HPDE6-E6E7 (cell line): ENCODE measurements around the gene JHY.

ENCODE experiments used
- DNase-seq: peaks from one replicate; pipeline ENCODE4 v3.0.0; 2011; ENCODE audit warnings: missing footprints; ENCODE audit errors: extremely low spot score

JHY gene

GRCh38 chr11:122951211-122951610 lies 68.7 kb downstream of the JHY start:
- DNase-seq: no peak

GRCh38 chr11:122954455-122954854 lies 71.9 kb downstream of the JHY start:
- DNase-seq: no peak

DNA sequence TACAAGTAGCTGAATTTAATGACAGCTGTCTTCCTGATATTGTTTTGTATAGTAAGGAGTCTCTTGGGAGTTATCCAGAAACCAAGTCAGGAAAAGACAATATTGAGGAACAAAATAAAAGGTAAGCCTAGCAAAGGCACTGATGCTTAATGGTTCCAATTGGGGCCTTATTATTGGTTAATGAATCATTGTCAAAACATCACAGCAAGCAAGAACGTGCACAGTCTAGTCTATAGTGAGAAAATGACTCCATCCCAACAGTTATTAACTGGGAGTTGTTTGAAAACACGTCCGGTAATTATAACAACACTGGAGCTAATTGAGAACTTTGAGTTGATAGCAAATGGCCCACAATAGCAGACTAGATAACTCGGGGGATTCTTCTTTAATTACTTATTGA lies 81.4 kb downstream of the JHY start:
- DNase-seq: no peak

DNA sequence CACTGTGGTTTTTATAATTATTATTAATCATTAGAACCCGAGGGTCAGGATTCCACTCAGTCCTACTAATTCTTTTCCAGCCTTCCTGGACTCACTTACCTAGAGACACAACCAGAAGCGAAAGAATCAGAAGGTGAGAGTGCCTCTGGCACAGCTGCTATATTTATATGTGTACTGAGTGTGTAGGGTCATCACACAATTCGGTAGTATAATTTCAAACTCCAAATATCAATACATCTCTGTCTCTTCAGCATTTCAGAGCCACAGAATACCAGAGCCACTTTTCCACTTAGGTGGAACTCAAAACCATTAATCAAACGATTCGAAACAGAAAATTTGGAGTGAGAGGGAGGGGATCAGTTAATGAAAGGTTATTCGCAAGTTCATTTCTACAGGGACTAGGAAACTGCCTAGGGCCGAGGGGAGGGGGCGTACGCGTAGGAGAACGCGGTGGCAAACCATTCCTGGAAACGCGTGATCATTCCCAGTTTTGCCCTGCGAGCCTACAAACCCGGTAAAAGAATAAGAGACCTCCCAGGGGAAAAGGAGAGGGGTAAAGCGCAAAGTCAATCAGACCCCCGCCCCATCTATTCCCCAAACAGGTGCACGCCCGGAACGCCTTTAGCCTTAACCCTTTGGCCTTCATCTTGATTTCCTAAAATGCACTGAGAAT lies 93.6 kb downstream of the JHY start:
- no peak for DNase-seq

DNA sequence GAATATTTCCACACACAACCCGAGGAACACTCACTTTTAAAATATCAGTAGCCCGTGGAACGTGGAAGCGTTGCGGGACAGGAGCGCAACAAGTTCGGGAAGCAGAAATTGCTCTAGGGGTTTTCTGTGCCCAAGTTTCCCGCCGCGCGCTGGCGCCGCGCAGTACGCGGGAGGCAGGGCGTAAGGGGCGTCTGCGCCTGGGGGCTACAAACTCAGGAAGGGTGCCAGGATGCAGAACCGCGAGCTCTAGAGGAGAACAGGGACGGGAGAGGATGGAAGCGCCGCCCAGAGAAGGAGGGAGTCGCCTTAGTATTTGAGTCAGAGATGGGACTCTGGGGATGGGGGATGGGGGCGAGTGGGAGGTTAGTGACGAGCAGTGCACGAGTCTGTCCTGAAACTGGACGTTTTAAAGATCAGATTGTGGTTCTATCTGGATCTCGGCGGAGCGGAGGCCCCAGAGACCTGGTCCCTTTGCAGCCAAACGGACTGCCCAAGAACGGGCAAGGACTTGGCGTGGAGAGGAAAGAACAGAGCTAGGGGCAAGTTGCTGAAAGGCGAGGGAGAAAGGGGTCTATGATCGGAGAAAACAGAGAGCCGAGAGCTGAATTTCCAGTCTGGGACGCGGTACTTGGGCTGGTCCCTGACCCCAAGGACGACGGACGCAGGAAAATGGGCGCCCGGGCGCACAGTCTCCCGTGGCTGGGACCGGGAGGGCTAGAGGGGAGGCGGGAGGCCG lies 94.3 kb downstream of the JHY start:
- DNase-seq: no peak

DNA sequence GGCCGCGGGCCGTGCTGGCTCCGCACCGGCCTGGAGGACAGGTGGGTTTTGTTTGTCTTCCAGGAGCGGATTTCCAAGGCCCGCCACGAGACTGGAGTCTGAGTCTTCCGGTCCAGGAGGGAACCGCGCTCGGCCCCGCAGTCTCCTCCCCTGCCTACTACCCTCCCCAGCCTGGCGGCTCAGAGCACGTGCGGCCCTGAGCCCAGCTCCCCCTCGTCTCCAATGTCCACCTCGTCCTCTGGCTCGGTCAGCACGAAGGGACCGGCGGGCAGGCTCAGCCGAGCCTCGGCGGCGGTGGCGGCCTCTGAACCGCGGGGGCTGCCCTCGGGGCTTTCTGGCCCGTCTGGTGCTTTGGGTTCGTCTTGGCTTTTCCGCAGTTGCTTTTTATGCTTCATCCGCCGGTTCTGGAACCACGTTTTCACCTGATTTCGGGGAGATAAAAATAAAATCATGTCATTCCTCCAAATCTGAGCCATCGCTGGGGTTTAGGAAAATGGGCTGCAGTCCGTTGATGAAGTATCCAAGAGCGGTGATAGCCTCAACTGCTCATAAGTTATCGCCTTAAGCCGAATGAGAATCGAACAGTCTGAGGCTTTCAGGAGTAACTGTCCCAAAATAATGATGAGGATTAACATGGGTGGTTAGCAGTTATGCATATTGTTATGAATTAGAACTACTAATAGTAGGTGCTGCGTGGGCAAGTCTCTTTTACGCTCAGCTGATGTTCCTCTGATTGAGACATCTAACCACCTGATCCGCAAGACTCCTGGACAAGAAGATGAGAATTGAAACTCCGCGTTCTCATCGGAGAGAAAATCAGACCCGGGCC lies 95.1 kb downstream of the JHY start:
- no peak for DNase-seq

DNA sequence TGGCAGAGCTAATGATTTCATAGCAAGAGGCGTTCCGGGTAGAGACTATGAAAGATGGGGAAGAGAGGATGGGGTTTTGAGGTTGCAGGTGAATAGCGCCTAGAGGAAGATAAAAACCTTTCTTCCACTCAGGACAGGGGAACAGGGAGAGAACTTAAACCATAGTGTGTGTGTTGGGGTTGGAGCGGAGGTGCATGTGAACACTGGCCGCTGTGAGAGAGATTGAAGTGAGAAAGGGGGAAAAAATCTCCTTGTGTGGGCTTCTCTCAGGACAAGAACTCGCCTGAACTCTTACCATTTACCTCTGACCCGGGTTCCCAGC lies 95.7 kb downstream of the JHY start:
- DNase-seq: no peak

- DNase-seq: no peak
Observed at GRCh38 chr11:122979103-122979814, 96.7 kb downstream of the JHY start.

DNA sequence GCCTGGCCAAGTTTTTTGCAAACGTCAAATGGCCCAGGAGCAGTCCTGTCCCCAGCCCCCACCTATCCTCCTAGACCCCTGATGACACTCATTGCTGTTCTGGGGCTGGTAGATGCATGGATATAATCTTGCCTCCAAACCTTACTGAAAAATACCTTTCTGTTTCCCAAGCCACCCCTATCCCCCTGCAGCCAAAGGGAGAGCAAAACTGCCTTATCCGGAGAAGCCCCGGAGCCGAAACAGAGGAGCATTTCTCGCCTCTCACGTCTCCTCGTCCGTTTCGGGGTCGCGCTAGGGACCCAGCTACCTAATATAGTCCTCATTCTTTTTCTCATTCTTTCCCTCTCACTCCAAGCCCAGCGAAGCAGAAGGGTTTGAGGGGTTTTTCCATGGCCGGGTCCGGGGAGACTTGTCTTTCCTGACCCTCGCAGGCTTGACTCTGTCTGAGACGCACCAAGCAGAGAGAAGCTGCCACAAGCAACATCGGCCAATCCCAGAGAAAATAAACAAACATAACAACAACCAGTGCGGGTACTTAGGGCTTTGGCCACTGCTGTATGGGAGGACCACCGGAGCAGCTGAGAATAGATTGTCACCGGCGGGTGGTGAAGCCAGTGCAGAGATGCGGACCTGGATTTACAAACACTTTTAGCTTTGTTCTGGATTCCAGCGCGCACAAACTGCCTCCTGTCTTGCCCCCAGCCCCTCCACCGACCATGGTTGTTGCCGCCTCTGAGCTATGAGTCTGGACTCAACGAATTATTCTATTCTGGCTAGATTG lies 97.4 kb downstream of the JHY start:
- DNase-seq: no peak

DNA sequence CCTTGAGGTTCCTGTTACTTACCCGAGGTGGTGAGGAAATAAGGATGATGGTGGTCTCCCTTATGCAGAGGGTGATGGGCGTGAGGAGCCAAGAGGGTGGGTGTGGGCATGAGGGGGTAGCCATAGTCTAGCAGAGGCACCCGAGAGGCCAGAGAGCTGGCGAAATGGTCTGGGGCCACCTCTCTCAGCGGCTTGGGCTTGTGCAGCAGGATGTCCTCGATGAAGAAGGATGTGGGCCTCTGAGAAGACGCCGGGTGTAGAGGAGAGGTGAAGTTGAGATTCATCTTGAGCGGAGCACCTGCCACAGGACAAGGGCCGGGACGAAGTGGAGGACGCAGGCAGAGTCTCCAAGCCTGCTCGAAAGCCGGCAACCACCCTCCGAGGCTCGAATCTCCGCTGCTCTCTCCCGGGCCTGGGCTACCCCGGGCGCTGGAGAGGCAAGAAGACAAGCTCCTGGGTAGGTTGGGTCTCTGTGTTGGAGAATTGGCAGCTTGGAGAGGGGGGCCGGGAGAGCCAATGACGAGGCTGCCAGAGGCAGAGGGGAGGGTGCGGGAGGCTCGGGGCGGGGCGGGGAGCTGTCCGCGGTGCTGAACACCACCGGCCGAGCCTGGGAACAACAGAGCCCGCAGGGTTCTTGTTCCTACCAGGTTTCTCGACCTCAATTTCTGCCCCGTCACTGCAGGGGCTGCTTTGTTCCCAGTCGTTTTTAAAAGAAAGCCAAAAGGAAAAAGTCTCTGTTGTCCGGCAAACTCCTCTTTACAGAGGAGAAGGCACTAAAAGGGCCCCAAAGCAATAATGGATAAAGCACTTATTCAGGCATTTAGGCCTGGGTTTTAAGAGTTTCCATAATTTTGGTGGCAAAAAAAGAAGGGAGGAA lies 99.1 kb downstream of the JHY start, which contains the start of gene BSX:
BSX (minus strand) TSS at position 447 of the 877 bp plus-strand sequence; CDS start at position 284, 163 bp downstream.
- DNase-seq: peak; percentile 59

DNA sequence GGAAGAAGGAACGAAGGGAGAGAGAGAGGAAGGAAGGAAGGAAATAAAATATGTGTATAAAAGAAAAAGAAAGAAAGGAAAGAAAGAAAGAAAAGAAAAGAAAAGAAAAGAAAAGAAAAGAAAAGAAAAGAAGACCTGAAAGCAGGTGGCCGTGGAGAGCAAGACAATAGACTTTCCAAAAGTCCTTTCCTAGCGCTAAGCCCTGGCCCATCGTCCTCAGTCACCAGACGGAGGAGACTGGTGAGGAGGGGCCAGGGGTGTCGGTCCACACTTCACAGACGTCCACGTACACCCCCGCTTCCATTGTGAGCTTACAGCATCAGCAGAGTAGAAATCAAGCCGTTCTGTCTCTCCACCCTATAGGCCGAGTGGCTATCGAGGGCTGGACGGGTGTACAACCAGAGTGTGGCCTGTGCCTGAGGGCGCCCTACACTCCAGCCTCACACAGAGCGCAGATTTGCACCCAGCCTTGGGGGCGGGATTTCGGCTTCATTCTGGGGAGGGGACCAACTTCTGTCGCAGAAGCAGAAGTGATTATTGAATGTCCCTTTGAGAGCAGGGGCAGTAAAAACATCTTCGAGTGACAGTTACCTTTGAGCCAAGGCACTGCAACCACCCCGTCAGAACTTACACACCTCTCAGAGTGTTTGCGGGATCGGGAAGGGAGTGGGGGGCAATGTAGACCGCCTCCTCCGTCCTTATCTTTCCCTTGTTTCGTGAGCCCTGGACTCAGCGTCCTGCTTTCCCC lies 101.1 kb downstream of the JHY start:
- no peak for DNase-seq

DNA sequence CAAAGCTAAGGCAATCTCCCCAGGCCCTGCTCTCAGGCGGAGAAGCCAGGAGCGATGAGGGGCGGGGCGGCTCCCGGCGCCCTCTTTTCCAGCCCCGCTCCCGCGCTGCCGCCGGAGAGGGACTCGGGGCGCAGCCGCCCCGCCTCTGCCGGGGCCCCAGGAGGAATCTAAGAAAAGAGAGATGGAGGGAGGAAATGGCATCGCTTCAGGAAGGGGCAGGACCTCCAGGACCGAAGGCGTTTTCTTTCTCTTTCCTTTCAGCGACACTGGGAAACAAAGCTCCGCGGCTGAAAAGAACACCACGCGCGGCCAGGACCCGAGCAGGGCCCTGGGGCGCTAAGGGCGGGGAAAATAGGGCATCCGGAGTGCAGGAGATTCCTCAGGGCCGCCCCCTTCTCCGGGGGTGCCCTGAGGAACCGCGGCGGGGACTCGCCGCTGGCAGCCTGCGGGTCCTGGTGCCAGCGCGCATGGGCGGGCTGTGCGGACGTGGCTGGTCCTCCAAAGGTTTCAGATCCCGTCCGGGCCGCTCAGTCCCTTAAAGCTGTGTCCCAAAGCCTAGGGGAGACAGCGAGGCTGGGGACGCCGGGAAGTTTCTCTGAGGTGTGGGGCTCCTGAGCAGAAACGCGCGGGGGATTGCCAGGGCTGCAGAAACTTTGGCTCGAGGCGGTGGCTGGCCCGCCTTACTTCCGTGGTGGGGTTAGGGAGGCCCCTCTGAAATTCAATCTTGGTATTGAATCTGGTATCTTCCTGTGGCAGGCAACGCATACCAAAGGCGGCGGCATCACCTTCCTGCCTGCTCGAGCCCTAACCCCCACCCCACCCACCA lies 101.8 kb downstream of the JHY start:
- no peak for DNase-seq

DNA sequence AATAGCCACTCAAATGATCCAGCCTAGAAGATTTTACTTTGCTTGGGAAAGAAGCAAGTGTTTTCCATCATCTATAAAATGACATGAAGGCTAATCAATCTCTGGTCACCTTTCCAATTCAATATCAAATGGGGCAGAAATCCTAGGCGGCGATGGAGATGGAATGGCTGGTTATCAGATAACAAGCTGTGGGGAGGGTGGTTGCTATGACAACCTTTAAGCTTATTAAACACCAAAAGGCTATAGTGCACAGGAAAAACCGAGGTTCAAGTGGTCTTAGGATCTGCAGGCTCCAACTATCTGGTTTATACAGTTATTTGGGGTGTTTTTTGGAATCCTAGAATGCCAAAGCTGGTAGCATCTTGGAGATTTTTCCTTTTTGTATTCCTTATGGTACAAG lies 113.0 kb downstream of the JHY start:
- no peak for DNase-seq

GRCh38 chr11:122998727-122999366 lies 116.3 kb downstream of the JHY start:
- no peak for DNase-seq

DNA sequence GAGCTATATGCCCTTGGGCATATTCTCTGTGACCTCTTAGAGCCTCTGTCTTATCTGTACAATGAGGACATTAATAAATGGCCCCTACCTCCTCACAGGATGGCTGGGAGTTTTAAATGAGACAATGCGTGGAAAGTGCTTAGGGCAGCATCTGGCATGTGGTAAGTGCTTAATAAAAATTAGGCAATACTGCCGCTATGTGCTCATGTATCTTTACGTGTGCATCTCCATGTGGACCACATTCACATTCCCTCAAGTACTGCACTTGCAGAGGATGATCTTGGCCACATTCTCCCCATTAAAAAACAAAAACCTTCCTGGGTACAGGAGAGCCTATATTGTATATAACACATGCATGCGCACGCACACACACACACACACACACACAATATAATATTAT lies 118.2 kb downstream of the JHY start:
- no peak for DNase-seq

DNA sequence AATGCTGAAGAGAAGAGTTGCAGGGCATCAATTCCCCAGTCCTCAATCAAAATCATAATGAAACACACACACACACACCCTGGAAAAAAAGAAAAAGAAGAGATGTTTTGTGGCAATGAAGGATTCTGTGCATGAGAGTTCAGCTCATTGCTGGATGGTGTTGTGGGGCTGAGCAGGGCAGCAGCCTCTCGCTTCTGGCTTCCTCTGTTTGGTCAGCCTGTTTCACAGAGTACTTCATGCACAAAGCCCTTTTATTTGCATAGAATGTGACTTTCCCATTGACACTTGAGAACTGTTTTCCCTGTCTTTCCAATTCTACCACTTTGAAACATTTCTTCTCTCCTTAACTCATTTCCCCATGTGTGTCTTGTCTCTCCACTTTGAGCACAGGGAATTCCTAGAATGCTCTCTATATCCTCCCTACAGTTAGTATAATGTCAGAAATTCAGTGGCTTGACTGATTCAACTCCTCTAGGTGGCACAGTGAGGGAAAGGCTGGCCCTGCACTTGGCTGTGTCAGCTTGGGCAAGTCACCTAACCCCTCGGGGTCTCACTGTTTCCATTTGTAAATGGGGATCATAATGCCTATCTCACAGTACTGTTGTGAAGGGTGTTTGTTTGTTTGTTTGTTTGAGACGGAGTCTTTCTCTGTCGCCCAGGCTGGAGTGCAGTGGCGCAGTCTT lies 124.4 kb downstream of the JHY start:
- no peak for DNase-seq
